IMR-90 (cell line): ENCODE data around the gene ASH1L. TPM values are rescaled to one million over a fixed set of nuclear protein-coding genes. Genes with fewer than 3 reads are reported as not detected.
A peak's percentile ranks its signal among the peaks of the same experiment; 100 is the strongest.

Experiments
- ATAC-seq: fragments of 200-7000 bp; cut with Tn5 transposase; 2 replicates; pipeline ENCODE4 v1.9.1; 2020; ENCODE audit warnings: low read depth, mild to moderate bottlenecking, moderate library complexity
- BruUV-seq: library from RNA; stranded (reverse); fragments of 400-500 nt; replicated peaks from 2 replicates; lab custom pipeline; 2021; lab: Mats Ljungman, UMichigan
- CTCF ChIA-PET: fragments of 300-600 bp; formaldehyde crosslinking; extraction: SDS; loops from one replicate; lab custom pipeline; 2021; ENCODE audit warnings: antibody characterized with exemption; lab: Yijun Ruan, JAX
- POLR2A ChIA-PET: fragments of 300-600 bp; sonication (Branson Sonifier 250); formaldehyde crosslinking; loops from one replicate; lab custom pipeline; 2022; ENCODE audit warnings: antibody characterized with exemption; ENCODE audit not compliant: unreplicated experiment; lab: Charles Lee
- DNase-seq: peaks from one replicate; pipeline ENCODE4 v3.0.0; 2013
- H2AFZ ChIP-seq: replicated peaks from 2 replicates; pipeline ENCODE3; 2013; ENCODE audit warnings: low read length, mild to moderate bottlenecking; ENCODE audit not compliant: poor library complexity
- H2AK5ac ChIP-seq: 2 replicates; pipeline ENCODE4 v1.6.1; 2013; ENCODE audit warnings: low read depth, low read length, inconsistent platforms
- H2AK9ac ChIP-seq: replicated peaks from 2 replicates; pipeline ENCODE3; 2013; ENCODE audit warnings: mild to moderate bottlenecking, low read depth, low read length, moderate library complexity; ENCODE audit not compliant: poor library complexity
- H2BK120ac ChIP-seq: 2 replicates; pipeline ENCODE4 v1.6.1; 2013; ENCODE audit warnings: low read depth, low read length, inconsistent platforms
- H2BK15ac ChIP-seq: 3 replicates; pipeline ENCODE4 v1.6.1; 2013; ENCODE audit warnings: low read depth, low read length, inconsistent platforms
- H2BK20ac ChIP-seq: 2 replicates; pipeline ENCODE4 v1.6.1; 2013; ENCODE audit warnings: low read depth, mild to moderate bottlenecking, inconsistent platforms, low read length, moderate library complexity
- H2BK5ac ChIP-seq: 2 replicates; pipeline ENCODE4 v1.6.1; 2013; ENCODE audit warnings: mild to moderate bottlenecking, low read depth, low read length, inconsistent platforms; ENCODE audit not compliant: poor library complexity, severe bottlenecking
- H3K14ac ChIP-seq: replicated peaks from 2 replicates; pipeline ENCODE4 v1.6.1; 2013; ENCODE audit warnings: low read depth, low read length, inconsistent platforms
- H3K18ac ChIP-seq: 2 replicates; pipeline ENCODE4 v1.6.1; 2013; ENCODE audit warnings: low read depth, low read length, control low read depth
- H3K23ac ChIP-seq: 2 replicates; pipeline ENCODE4 v1.6.1; 2013; ENCODE audit warnings: low read depth, low read length, inconsistent platforms
- H3K27ac ChIP-seq: 2 replicates; pipeline ENCODE4 v1.5.1; 2013; ENCODE audit warnings: mild to moderate bottlenecking, control low read depth, low read length; ENCODE audit not compliant: insufficient read depth
- H3K27me3 ChIP-seq: 2 replicates; pipeline ENCODE4 v1.6.1; 2013; ENCODE audit warnings: low read length; ENCODE audit not compliant: control insufficient read depth, insufficient read depth
- H3K36me3 ChIP-seq: 2 replicates; pipeline ENCODE4 v1.6.1; 2013; ENCODE audit warnings: low read length, mixed read lengths; ENCODE audit not compliant: control insufficient read depth, insufficient read depth
- H3K4ac ChIP-seq: 2 replicates; pipeline ENCODE4 v1.6.1; 2013; ENCODE audit warnings: low read depth, low read length, inconsistent platforms
- H3K4me1 ChIP-seq: 2 replicates; pipeline ENCODE4 v1.6.1; 2013; ENCODE audit warnings: low read length, mixed read lengths; ENCODE audit not compliant: control insufficient read depth, insufficient read depth
- H3K4me2 ChIP-seq: 2 replicates; pipeline ENCODE4 v1.6.1; 2013; ENCODE audit warnings: low read depth, mild to moderate bottlenecking, control low read depth, low read length, moderate library complexity
- H3K4me3 ChIP-seq: 2 replicates; pipeline ENCODE4 v1.5.1; 2013; ENCODE audit warnings: low read depth, mild to moderate bottlenecking, control low read depth, low read length, moderate library complexity; ENCODE audit not compliant: insufficient read depth
- H3K56ac ChIP-seq: 2 replicates; pipeline ENCODE4 v1.6.1; 2013; ENCODE audit warnings: low read length, inconsistent platforms; ENCODE audit not compliant: insufficient read depth; ENCODE audit errors: extremely low read depth
- H3K79me1 ChIP-seq, 2 experiments: 2 replicates each; pipeline ENCODE4 v1.6.1; 2013; ENCODE audit warnings: low read length in 2 of 2, inconsistent platforms in 1 of 2, low read depth in 1 of 2
- H3K9ac ChIP-seq: 2 replicates; pipeline ENCODE4 v1.6.1; 2013; ENCODE audit warnings: low read depth, low read length, control low read depth
- H3K9me1 ChIP-seq: 2 replicates; pipeline ENCODE4 v1.6.1; 2013; ENCODE audit warnings: low read length, inconsistent platforms; ENCODE audit not compliant: insufficient read depth
- H3K9me3 ChIP-seq: 2 replicates; pipeline ENCODE4 v1.6.1; 2013; ENCODE audit warnings: low read length; ENCODE audit not compliant: control insufficient read depth, insufficient read depth
- H4K20me1 ChIP-seq: 2 replicates; pipeline ENCODE4 v1.6.1; 2013; ENCODE audit warnings: low read length, inconsistent platforms; ENCODE audit not compliant: insufficient read depth
- H4K5ac ChIP-seq: 2 replicates; pipeline ENCODE4 v1.6.1; 2013; ENCODE audit warnings: mild to moderate bottlenecking, low read depth, low read length, control low read depth
- H4K8ac ChIP-seq, 2 experiments: 2 replicates each; pipeline ENCODE4 v1.6.1; 2013; ENCODE audit warnings: low read depth in 2 of 2, low read length in 2 of 2, control low read depth in 1 of 2, inconsistent platforms in 1 of 2
- H4K91ac ChIP-seq: 2 replicates; pipeline ENCODE4 v1.6.1; 2013; ENCODE audit warnings: low read depth, low read length, inconsistent platforms; ENCODE audit not compliant: insufficient read depth
- BHLHE40 ChIP-seq: fragments of 150-350 bp; IDR thresholded peaks from 2 replicates; pipeline ENCODE4 v1.6.1; 2016; ENCODE audit warnings: mild to moderate bottlenecking, low read depth, low read length
- CEBPB ChIP-seq: IDR thresholded peaks from 2 replicates; pipeline ENCODE4 v1.6.1; 2012; ENCODE audit warnings: low read depth, low read length, improper control_type of control experiment
- CHD1 ChIP-seq: IDR thresholded peaks from 2 replicates; pipeline ENCODE4 v1.6.1; 2012; ENCODE audit warnings: low read depth, low read length, improper control_type of control experiment
- CTCF ChIP-seq: conservative IDR thresholded peaks from 2 replicates; pipeline ENCODE4 v1.5.1; 2012; ENCODE audit warnings: mild to moderate bottlenecking, low read depth, low read length, improper control_type of control experiment
- FOS ChIP-seq: fragments of 150-350 bp; IDR thresholded peaks from 2 replicates; pipeline ENCODE4 v1.6.1; 2016; ENCODE audit warnings: low read depth, low read length
- MAFK ChIP-seq: IDR thresholded peaks from 2 replicates; pipeline ENCODE4 v1.6.1; 2012; ENCODE audit warnings: low read depth, low read length, improper control_type of control experiment
- MAZ ChIP-seq: IDR thresholded peaks from 2 replicates; pipeline ENCODE4 v1.6.1; 2012; ENCODE audit warnings: low read depth, mild to moderate bottlenecking, low read length, improper control_type of control experiment, moderate library complexity, borderline replicate concordance
- MXI1 ChIP-seq: IDR thresholded peaks from 2 replicates; pipeline ENCODE4 v1.6.1; 2012; ENCODE audit warnings: low read depth, mild to moderate bottlenecking, low read length, moderate library complexity, borderline replicate concordance
- NFE2L2 ChIP-seq: fragments of 150-350 bp; IDR thresholded peaks from 2 replicates; pipeline ENCODE4 v1.6.1; 2016; ENCODE audit warnings: low read depth, mild to moderate bottlenecking, low read length
- POLR2A ChIP-seq: IDR thresholded peaks from 2 replicates; pipeline ENCODE4 v1.6.1; 2012; ENCODE audit warnings: mild to moderate bottlenecking, low read depth, low read length
- RAD21 ChIP-seq: IDR thresholded peaks from 2 replicates; pipeline ENCODE4 v1.6.1; 2012; ENCODE audit warnings: low read length, improper control_type of control experiment
- RCOR1 ChIP-seq: IDR thresholded peaks from 2 replicates; pipeline ENCODE4 v1.6.1; 2012; ENCODE audit warnings: mild to moderate bottlenecking, low read length, improper control_type of control experiment; ENCODE audit not compliant: insufficient replicate concordance
- RFX5 ChIP-seq: IDR thresholded peaks from 2 replicates; pipeline ENCODE4 v1.8.0; 2012; ENCODE audit warnings: low read depth, mild to moderate bottlenecking, low read length, moderate library complexity
- SMC3 ChIP-seq: fragments of 150-350 bp; IDR thresholded peaks from 2 replicates; pipeline ENCODE4 v1.6.1; 2016; ENCODE audit warnings: low read depth, mild to moderate bottlenecking, antibody characterized with exemption, low read length, moderate library complexity
- WGBS, 2 experiments: methylation state at CpG; one replicate each; pipeline versions ENCODE4 v1.1.5 to v1.1.7; 2013; ENCODE audit warnings: missing lambda C conversion rate in 2 of 2; ENCODE audit not compliant: insufficient read length in 1 of 2; ENCODE audit errors: extremely low coverage in 2 of 2; 5-methylcytosine and 5-hydroxymethylcytosine counted together
- dilution Hi-C: fragments of 300-500 bp; cut with HindIII; formaldehyde crosslinking; loops from one replicate; pipeline ENCODE4 v1.14.3; 2018; ENCODE audit warnings: low sequenced_read_pairs; ENCODE audit not compliant: unreplicated experiment
- in situ Hi-C: fragments of 300-500 bp; cut with MboI; formaldehyde crosslinking; loops from 3 replicates; pipeline ENCODE4 v1.14.3; 2019; ENCODE audit warnings: low sequenced_read_pairs, inconsistent platforms, mixed read lengths
- intact Hi-C: fragments of 100-400 bp; cut with micrococcal nuclease; formaldehyde crosslinking; loops from 2 replicates; pipeline ENCODE4 v1.10.0; 2022
- polyA plus RNA-seq, 3 experiments: library from polyadenylated mRNA; depleted of rRNA; stranded (reverse); fragments of >200 nt; gene quantifications; 2 replicates each; pipeline ENCODE4 v1.2.3, GENCODE V29; 2012; ENCODE audit warnings: low replicate concordance in 1 of 3
- total RNA-seq: library from RNA; depleted of rRNA; stranded (reverse); fragments of >200 nt; gene quantifications from 2 replicates; pipeline ENCODE4 v1.2.3, GENCODE V29; 2012
- TF ChIP-seq, protein P1 (sequence below): fragments of 150-350 bp; IDR thresholded peaks from 2 replicates; pipeline ENCODE4 v1.6.1; 2017; ENCODE audit warnings: mild to moderate bottlenecking, antibody characterized with exemption, low read length, low read depth
- TF ChIP-seq, protein P2 (sequence below): fragments of 150-350 bp; IDR thresholded peaks from 2 replicates; pipeline ENCODE4 v1.6.1; 2016; ENCODE audit warnings: low read depth, mild to moderate bottlenecking, low read length, moderate library complexity, borderline replicate concordance

ASH1L gene
- total and polyA plus RNA-seq, 2 of the 4 experiments (the other 2 are of a cell fraction): 13.7 to 18.5 TPM

DNA sequence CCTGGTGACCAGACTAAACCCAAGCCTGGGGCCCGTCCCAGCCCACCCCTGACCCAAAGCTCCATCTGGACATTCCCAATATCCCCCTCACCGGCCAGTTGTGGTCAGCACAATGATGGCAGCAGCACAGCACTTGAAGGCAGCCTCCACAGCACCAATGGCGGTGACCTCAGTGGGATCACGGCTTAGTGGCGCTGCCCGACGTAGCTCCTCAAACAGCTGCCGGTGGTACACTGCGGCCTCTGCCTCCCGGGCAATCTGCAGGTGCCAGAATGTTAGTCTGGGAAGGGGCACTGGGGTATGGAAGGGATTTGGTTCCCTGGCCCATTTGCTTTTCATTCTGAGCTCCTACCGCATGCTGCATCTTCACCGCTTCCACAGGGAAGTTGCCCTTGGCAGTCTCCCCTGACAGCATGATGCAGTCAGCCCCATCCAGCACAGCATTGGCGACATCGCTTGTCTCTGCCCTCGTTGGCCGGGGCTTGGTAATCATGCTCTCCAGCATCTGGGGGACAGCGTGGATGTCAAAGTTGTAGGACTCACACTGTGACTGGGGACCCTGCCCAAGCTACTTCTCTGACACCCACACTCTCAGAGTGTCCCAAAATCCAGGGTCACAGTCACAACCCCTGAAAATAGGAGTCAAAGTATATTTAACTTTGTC lies 269.4 kb downstream of the ASH1L start:
- H2AK9ac ChIP-seq: peak overlapping the region; percentile 42
- H3K4me2 ChIP-seq: no peak overlapping the region
- no peaks in the 10 kb centered on the region for H3K9me1 ChIP-seq
- H2AFZ ChIP-seq: no peak overlapping the region
- ATAC-seq (no peak), DNase-seq (no peak)
- no peaks in the 10 kb centered on the region for H3K4me1 ChIP-seq
- TF ChIP-seq RAD21: no peak
- TF ChIP-seq MXI1: no peak
- TF ChIP-seq BHLHE40: no peak
- no peak for TF ChIP-seq CTCF
- TF ChIP-seq MAZ: no peak
- TF ChIP-seq FOS: no peak
- no peak for TF ChIP-seq POLR2A
- no peak for TF ChIP-seq CEBPB
- no peak for TF ChIP-seq SMC3
- TF ChIP-seq RCOR1: no peak
- no peak for TF ChIP-seq RFX5
- TF ChIP-seq CHD1: no peak
- TF ChIP-seq MAFK: no peak
- TF ChIP-seq, protein P1, sequence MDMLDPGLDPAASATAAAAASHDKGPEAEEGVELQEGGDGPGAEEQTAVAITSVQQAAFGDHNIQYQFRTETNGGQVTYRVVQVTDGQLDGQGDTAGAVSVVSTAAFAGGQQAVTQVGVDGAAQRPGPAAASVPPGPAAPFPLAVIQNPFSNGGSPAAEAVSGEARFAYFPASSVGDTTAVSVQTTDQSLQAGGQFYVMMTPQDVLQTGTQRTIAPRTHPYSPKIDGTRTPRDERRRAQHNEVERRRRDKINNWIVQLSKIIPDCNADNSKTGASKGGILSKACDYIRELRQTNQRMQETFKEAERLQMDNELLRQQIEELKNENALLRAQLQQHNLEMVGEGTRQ: no peak
- TF ChIP-seq NFE2L2: no peak
- TF ChIP-seq, protein P2, sequence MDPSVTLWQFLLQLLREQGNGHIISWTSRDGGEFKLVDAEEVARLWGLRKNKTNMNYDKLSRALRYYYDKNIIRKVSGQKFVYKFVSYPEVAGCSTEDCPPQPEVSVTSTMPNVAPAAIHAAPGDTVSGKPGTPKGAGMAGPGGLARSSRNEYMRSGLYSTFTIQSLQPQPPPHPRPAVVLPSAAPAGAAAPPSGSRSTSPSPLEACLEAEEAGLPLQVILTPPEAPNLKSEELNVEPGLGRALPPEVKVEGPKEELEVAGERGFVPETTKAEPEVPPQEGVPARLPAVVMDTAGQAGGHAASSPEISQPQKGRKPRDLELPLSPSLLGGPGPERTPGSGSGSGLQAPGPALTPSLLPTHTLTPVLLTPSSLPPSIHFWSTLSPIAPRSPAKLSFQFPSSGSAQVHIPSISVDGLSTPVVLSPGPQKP: no peak
- intact Hi-C loops (no loop called here), dilution Hi-C loops (no loop called here), in situ Hi-C loops (no loop called here)
- H3K18ac ChIP-seq: no peak overlapping the region
- H2AK5ac ChIP-seq: no peak overlapping the region
- ChIA-PET POLR2A (no interaction called here), CTCF (interaction anchor here (1.0 to 1.3 kb wide), 2 partner anchors 15 to 20 kb away, joined by 3 to 4 read pairs; partner anchors contain the start of gene CLK2)
- H3K36me3 ChIP-seq: no peaks in the 10 kb centered on the region
- no peak overlapping the region for H3K14ac ChIP-seq
- no peak overlapping the region for H2BK120ac ChIP-seq
- peaks cover 2% of the 10 kb centered on the region; the same call in 1 of the 2 replicates for H3K9me3 ChIP-seq
- no peak overlapping the region for H2BK15ac ChIP-seq
- no TSS peak for BruUV-seq
- no peak overlapping the region for H4K8ac ChIP-seq
- no peak overlapping the region for H3K27ac ChIP-seq
- no peak overlapping the region for H3K4me3 ChIP-seq
- peaks cover 57% of the 10 kb centered on the region for H3K27me3 ChIP-seq
- 81% methylated on average over 10 of the region's 17 CpGs; no CpG with 5 or more reads in 1 of the 2 experiments for WGBS, 2 experiments
- no peak overlapping the region for H2BK20ac ChIP-seq
- H4K5ac ChIP-seq: no peak overlapping the region
- H2BK5ac ChIP-seq: no peak overlapping the region
- H3K23ac ChIP-seq: no peak overlapping the region
- no peak overlapping the region for H4K91ac ChIP-seq
- H3K79me1 ChIP-seq: no peaks in the 10 kb centered on the region
- no peaks in the 10 kb centered on the region for H4K20me1 ChIP-seq
- H3K4ac ChIP-seq: no peak overlapping the region
- no peak overlapping the region for H3K9ac ChIP-seq
- no peak overlapping the region for H3K56ac ChIP-seq
